ENCODE results near the gene PCNX2. TPM values are rescaled to one million over a fixed set of nuclear protein-coding genes. Genes with fewer than 3 reads are reported as not detected.

The PCNX2 gene
- polyA plus RNA-seq, 6 donors from 2014 or later: 0.66 to 5.4 (median 2.4) TPM; not detected in 1

DNA sequence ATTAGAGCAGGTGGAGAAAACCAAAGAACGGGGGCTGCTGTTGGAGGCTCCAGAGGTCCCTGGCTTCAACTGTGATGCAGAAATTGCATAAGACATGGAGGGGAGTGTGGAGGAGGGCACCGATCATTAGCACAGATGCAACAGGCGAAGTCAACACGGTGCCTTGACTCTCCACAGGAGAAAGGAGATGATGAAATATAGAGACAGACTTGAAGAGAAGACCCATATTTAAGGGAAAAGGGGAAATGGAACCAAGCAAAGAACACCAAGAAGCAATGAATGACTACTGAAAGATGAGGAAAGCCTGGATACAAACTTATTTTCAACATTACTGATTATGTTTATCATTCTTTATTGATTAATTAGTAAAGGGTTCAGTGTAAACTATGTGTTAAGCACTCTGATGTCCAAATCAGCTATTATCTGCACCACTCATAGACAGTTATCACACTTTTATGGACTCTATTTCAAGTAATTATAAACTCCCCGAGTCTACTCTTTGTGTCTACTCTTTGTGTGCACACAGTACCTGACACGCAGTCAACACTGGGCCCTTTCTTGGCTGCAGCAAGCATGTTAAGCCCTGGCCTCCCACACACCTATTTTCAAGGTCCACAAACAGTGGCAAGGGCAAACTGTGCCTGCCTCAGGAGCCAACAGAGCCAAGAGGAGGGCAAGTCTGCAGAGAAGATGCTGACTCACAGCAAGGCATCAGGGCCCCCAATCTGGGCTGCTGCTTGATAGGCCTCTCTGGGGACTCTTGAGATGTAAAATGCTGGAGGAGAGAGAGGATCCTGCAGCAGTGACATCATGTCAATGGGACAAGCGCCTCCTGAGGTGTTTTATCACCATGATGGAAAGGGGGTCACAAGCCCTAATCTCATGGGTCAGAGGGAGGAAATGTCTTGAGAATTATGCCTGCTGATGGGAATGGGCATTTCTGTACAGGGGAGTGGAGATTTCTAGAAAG is 17.6 kb downstream of the PCNX2 start:
- Mint-ChIP-seq H3K27ac (peak overlapping the region in 1 of 6 donors; percentile 28), H3K27me3 (no peaks in the 10 kb centered on the region), H3K4me1 (peaks cover 9 to 16% (median 12%) of the 10 kb centered on the region in 3 donors), H3K4me3 (no peak overlapping the region), H3K9me3 (no peaks in the 10 kb centered on the region), H3K36me3 (peaks cover 0 to 9% of the 10 kb centered on the region in 2 donors)
- no peak for ATAC-seq (ENCODE audit: low read depth in 2 of 2)
- DNase-seq: no peak

DNA sequence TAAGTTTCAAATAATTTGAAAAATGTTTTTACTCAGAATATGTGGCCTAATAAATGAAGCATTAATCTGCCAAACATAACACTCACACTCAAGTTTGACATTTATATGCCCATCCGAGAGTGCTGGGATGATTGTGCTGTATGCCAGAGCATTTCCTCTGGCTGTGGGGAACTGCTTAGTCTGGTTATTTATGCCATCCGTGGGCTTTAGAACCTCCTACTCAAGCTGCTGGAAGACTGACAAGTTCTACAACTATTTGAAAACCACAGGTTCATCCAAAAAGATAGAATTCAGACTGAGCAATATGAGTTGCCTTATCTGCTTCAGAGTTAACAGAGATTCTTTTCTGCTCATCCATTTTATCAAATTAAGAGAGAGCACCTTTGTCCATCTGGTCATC is 25.9 kb downstream of the PCNX2 start:
- H3K36me3 Mint-ChIP-seq: peaks cover 0 to 20% of the 10 kb centered on the region in 2 donors
- H3K27me3 Mint-ChIP-seq: no peaks in the 10 kb centered on the region
- DNase-seq: no peak
- no peaks in the 10 kb centered on the region for H3K4me1 Mint-ChIP-seq
- no peak overlapping the region for H3K4me3 Mint-ChIP-seq
- no peaks in the 10 kb centered on the region for H3K9me3 Mint-ChIP-seq
- ATAC-seq (ENCODE audit: low read depth in 2 of 2): no peak
- no peak overlapping the region for H3K27ac Mint-ChIP-seq

DNA sequence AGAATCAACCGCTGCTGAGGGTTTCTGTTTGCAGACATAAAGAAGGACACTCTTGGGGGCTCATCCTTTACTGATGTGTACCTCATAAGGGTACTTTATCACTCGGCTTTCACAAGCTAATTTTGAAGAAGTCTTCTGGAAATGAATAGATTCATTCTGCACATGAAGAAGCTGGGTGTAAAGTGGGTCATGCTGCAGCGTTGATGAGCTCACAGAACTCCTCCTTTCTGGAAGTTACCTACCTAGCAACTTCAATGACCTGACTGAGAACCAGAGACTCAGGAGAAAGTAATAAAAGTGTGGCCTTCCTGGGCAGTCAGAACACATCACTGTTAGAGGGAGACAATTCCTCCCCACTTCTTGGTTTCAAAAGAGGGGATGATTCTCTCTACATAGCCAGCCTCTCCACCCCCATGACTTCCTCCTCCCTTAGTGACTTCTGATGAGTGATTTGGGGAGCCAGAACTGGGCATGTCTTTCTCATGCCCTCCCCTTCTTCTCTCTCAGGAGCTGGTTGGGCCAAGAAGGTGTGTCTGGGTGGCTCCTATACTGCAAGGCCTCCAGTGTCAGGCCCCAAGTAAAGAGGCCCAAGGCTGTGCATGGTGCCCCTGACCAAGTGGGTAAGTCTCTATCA is 27.0 kb downstream of the PCNX2 start:
- DNase-seq: no peak
- ATAC-seq (ENCODE audit: low read depth in 2 of 2): no peak
- no peaks in the 10 kb centered on the region for H3K27me3 Mint-ChIP-seq
- no peaks in the 10 kb centered on the region for H3K9me3 Mint-ChIP-seq
- H3K27ac Mint-ChIP-seq: no peak overlapping the region
- H3K36me3 Mint-ChIP-seq: peaks cover 0 to 16% of the 10 kb centered on the region in 2 donors
- no peaks in the 10 kb centered on the region for H3K4me1 Mint-ChIP-seq
- no peak overlapping the region for H3K4me3 Mint-ChIP-seq

DNA sequence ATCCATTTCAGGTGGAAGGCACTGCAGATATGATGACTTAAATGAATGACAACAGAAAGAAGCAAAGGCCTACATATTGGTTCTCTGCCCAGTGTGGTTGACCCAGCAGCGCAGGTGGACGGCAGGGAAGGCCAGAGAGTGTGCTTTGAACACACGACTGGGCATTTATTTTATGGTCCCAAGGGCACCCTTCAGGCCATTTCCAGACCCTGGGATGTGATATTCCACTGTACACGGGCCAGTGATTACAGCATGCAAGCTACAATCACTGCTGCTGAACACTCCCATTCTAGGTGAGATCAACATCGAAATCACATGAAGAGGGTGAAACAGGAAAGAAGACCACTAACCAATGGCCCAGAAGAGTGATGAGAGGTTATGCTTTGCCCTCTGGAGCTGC is 33.8 kb downstream of the PCNX2 start:
- Mint-ChIP-seq H3K4me1 (peaks cover 0 to 9% (median 7%) of the 10 kb centered on the region in 3 donors), H3K27ac (no peak overlapping the region), H3K36me3 (peaks cover 22 to 25% of the 10 kb centered on the region in 2 donors), H3K27me3 (no peaks in the 10 kb centered on the region), H3K9me3 (no peaks in the 10 kb centered on the region), H3K4me3 (no peak overlapping the region)
- ATAC-seq (ENCODE audit: low read depth in 2 of 2): no peak
- DNase-seq: no peak

DNA sequence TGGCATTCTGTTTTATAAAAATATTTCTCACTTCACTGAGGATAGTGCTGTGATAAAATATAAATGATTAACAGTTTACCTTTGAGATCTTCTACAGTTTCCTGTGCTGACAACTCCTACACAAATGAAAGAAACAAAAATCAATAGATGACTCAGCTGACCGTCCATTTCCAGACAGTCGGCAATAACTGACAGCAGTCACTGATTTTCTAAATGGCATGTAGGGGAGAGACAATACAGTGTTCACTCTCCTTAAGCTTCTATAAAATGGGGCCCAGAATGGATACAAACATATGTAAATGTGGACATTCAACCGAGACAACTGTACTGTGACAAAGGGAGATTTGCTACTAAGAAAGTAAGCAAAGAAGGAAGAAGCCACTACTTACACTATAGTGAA is 34.3 kb downstream of the PCNX2 start:
- ATAC-seq (ENCODE audit: low read depth in 2 of 2) (no peak), DNase-seq (no peak)
- Mint-ChIP-seq H3K4me1 (peaks cover 0 to 9% (median 7%) of the 10 kb centered on the region in 3 donors), H3K4me3 (no peak overlapping the region), H3K9me3 (no peaks in the 10 kb centered on the region), H3K27ac (no peak overlapping the region), H3K27me3 (no peaks in the 10 kb centered on the region), H3K36me3 (peaks cover 22 to 25% of the 10 kb centered on the region in 2 donors)

DNA sequence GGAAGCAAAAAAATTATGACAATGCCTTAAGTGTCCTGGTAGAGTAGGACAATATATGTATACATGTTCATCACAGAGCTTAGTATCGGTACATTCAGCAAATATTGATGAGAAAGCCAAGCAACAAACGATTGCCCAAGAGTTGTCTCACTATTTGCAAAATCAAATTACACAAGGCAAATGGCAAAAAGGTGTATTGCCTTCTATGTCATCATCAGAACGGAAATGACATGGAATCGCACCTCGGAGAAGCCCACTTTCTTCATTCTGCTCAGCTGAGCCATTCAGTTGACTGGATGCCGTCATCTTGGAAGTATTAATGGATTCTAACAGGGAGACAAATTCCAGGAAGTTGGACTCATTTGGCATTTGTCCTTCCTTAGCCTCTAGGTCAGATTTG is 37.7 kb downstream of the PCNX2 start:
- Mint-ChIP-seq H3K27me3 (no peaks in the 10 kb centered on the region), H3K27ac (no peak overlapping the region), H3K36me3 (peaks cover 22 to 25% of the 10 kb centered on the region in 2 donors), H3K4me3 (no peak overlapping the region), H3K4me1 (peaks cover 0 to 9% (median 7%) of the 10 kb centered on the region in 3 donors), H3K9me3 (no peaks in the 10 kb centered on the region)
- ATAC-seq (ENCODE audit: low read depth in 2 of 2) (no peak), DNase-seq (no peak)

DNA sequence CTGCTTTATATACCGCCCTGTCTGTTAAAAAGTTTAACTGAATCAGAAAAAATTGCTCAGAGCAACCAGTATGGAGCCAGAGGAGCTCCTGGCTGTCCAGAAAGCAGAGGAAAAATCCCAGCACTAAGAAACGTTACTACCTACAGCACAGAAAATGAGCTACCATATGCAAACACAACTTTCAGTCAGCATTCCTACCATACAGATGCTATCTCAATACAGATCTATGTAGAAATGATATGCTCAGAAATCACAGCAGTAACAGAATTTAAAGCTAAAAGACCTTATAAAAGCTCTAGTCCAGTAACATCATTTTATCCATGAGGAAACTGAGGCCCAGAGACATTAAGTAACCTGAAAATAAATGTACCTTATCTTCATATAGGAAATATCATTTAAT is 38.7 kb downstream of the PCNX2 start:
- DNase-seq: no peak
- H3K27me3 Mint-ChIP-seq: no peaks in the 10 kb centered on the region
- no peak overlapping the region for H3K27ac Mint-ChIP-seq
- H3K4me3 Mint-ChIP-seq: no peak overlapping the region
- ATAC-seq (ENCODE audit: low read depth in 2 of 2): no peak
- H3K4me1 Mint-ChIP-seq: peaks cover 0 to 7% (median 7%) of the 10 kb centered on the region in 3 donors
- H3K36me3 Mint-ChIP-seq: peaks cover 25% of the 10 kb centered on the region in 2 donors
- H3K9me3 Mint-ChIP-seq: no peaks in the 10 kb centered on the region

DNA sequence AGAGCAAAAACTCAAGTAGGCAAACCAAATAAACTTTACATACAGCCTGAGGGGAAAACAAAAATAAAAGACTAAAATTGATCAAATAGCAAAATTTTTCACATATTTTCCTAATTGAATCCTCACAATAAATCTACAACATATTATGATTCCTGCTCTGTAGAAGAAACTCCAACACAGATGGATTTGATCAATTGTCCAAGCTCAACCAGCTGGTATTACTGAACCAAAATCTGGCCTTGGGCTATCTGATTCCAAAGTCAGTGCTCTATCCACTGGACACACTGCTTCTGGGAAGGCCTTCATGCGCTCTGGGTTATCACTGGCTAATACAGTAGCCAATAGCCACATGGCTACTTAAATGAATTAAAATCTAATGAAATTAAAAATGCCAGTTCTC is 39.3 kb downstream of the PCNX2 start:
- Mint-ChIP-seq H3K27me3 (no peaks in the 10 kb centered on the region), H3K4me1 (peaks cover 0 to 2% (median under 1%) of the 10 kb centered on the region in 3 donors), H3K36me3 (peaks cover 25 to 27% of the 10 kb centered on the region in 2 donors)

DNA sequence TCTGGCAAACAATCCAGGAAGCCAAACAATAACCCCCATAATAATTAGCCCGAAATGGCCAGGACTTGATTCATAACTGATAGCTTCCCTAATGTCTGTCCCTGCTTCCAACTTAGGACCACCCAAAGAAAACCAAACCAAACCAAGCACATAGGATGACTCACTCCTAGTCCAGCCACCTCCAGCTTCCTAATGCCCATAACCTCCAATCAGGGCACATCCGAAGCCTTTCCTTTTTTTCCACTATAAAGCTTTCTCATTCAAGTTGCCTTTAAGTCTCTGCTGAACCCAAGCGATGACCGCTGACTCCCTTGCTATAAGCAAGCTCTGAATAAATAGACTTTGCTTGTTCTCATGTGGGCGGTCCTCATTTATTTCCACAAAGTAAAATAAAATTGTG is 40.4 kb downstream of the PCNX2 start:
- no peak for ATAC-seq (ENCODE audit: low read depth in 2 of 2)
- no peak overlapping the region for H3K4me3 Mint-ChIP-seq
- H3K27me3 Mint-ChIP-seq: no peaks in the 10 kb centered on the region
- DNase-seq: no peak
- H3K9me3 Mint-ChIP-seq: no peaks in the 10 kb centered on the region
- peaks cover 25 to 27% of the 10 kb centered on the region in 2 donors for H3K36me3 Mint-ChIP-seq
- no peak overlapping the region for H3K27ac Mint-ChIP-seq
- H3K4me1 Mint-ChIP-seq: no peaks in the 10 kb centered on the region

More for the DNA sequence above, 39.3 kb downstream of the PCNX2 start:
- H3K27ac Mint-ChIP-seq: no peak overlapping the region
- no peak for ATAC-seq (ENCODE audit: low read depth in 2 of 2)
- H3K9me3 Mint-ChIP-seq: no peaks in the 10 kb centered on the region
- DNase-seq: no peak
- H3K4me3 Mint-ChIP-seq: no peak overlapping the region

DNA sequence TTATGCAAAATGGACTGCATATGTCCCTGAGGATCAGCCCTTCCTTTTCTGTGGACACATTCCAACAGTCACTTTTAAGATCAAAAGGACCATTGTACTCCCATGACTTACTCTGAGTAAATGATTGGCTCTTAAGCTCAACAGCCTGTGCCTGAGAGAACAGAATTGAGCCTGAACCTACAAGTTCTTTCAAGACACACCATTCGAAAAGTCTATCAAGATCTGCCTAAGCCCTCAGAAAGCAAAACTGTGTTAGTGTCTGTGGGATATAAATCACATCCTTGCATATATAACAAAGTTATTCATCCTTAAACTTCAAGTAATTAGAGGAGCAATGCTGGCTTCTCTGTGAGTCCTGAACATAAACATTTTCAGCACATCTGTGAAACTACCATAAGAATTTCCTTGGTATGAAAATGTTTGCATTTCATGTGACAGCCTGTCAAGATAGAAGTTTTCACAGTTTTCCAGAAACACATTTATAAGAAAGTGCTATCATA is 41.6 kb downstream of the PCNX2 start:
- H3K4me1 Mint-ChIP-seq: no peaks in the 10 kb centered on the region
- H3K27me3 Mint-ChIP-seq: no peaks in the 10 kb centered on the region
- H3K4me3 Mint-ChIP-seq: no peak overlapping the region
- H3K9me3 Mint-ChIP-seq: no peaks in the 10 kb centered on the region
- H3K36me3 Mint-ChIP-seq: peaks cover 16 to 29% of the 10 kb centered on the region in 2 donors
- ATAC-seq (ENCODE audit: low read depth in 2 of 2): no peak
- DNase-seq: no peak
- H3K27ac Mint-ChIP-seq: no peak overlapping the region

DNA sequence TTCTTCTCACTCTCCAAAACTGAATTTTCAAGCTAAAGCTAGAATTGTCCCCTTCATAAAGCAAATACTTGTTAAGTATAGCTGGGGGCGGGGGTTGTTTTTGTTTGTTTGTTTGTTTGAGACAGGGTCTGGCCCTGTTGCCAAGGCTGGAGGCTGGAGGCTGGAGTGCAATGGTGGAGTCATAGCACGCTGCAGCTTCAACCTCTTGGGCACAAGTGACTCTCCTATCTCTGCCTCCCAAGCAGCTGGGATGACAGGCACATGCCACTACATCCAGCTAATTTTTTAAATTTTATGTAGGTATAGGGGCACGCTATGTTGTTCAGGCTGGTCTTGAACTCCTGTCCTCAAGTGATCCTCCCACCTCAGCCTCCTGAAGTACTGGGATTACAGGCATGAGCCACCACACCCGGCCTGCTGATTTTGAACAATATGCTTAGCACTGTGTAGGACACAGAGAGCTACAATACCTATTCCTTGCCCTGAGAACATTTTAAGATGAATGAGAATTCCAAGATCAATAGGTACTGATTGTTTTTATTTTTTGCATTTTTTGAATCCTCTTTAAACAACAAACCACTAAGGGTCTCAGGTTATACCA is 42.2 kb downstream of the PCNX2 start:
- no peak for DNase-seq
- no peak for ATAC-seq (ENCODE audit: low read depth in 2 of 2)
- H3K4me1 Mint-ChIP-seq: peaks cover 0 to 2% (median 0%) of the 10 kb centered on the region in 3 donors
- no peaks in the 10 kb centered on the region for H3K27me3 Mint-ChIP-seq
- H3K27ac Mint-ChIP-seq: peak overlapping the region in 1 of 6 donors; percentile 14
- no peak overlapping the region for H3K4me3 Mint-ChIP-seq
- H3K9me3 Mint-ChIP-seq: no peaks in the 10 kb centered on the region
- peaks cover 11 to 26% of the 10 kb centered on the region in 2 donors for H3K36me3 Mint-ChIP-seq

DNA sequence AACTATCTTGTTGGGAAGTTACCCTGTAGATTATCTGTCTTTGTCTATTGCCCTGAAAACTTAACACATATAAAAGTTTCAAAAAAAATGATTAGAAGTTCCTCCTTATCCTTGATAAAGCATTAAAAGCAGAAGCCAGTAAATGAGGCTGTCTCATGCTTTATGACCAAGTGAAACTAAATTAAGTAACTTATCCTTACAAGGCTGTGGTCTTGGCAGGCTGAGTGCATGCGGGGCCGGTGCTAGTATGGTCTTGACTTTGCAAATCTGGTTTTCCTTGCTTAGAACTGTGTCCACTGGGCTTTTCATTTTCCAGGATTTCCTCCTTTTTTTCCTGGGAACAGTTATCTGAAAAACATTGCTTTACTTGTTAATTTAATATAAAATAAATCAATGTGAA is 43.1 kb downstream of the PCNX2 start:
- no peaks in the 10 kb centered on the region for H3K27me3 Mint-ChIP-seq
- DNase-seq: no peak

DNA sequence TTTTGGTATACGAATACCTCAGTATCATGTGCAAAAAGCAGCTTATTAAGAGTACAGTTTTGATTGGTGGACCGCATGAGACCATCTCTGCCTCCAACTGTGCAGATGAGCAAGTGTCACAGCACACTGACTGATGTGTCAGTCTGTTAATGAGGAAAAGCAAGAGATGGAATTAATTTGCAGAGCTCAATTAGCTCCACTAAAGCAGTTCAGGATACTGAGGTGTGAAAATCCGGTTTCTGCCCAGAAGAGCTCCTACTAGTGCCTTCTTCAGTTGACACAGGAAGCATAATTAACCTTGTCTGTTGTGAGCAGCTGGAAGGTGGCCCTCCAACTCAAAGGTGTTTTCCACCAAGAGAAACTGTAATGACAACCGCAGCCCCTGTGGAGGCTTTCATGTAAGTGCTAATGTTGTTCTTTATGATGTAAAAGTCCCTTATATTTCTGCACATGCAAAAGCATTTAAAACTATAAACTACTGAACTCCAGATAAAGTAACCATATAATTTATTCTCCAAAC is 44.3 kb downstream of the PCNX2 start:
- Mint-ChIP-seq H3K36me3 (peaks cover 0 to 15% of the 10 kb centered on the region in 2 donors), H3K27ac (no peak overlapping the region), H3K4me3 (no peak overlapping the region), H3K9me3 (no peaks in the 10 kb centered on the region), H3K4me1 (peaks cover 0 to 2% (median 0%) of the 10 kb centered on the region in 3 donors), H3K27me3 (no peaks in the 10 kb centered on the region)
- ATAC-seq (ENCODE audit: low read depth in 2 of 2): no peak
- DNase-seq: no peak

More for the DNA sequence above, 43.1 kb downstream of the PCNX2 start:
- Mint-ChIP-seq H3K27ac (peak overlapping the region in 1 of 6 donors; percentile 64), H3K36me3 (peaks cover 2 to 17% of the 10 kb centered on the region in 2 donors), H3K9me3 (no peaks in the 10 kb centered on the region), H3K4me1 (peaks cover 0 to 2% (median 0%) of the 10 kb centered on the region in 3 donors), H3K4me3 (no peak overlapping the region)
- no peak for ATAC-seq (ENCODE audit: low read depth in 2 of 2)
